ENCODE data around the gene PTPDC1.

PTPDC1 gene

GRCh38 chr9:94140791-94141790, 56.8 kb downstream of the PTPDC1 start:
- no peak for DNase-seq (ENCODE audit: low read depth in 2 of 2)

GRCh38 chr9:94142353-94142752, 58.1 kb downstream of the PTPDC1 start:
- DNase-seq (ENCODE audit: low read depth in 2 of 2) = no peak

GRCh38 chr9:94144394-94144793, 60.1 kb downstream of the PTPDC1 start:
- DNase-seq (ENCODE audit: low read depth in 2 of 2) = no peak

GRCh38 chr9:94145640-94146039, 61.4 kb downstream of the PTPDC1 start:
- no peak for DNase-seq (ENCODE audit: low read depth in 2 of 2)

GRCh38 chr9:94147776-94148175, 63.5 kb downstream of the PTPDC1 start:
- no peak for DNase-seq (ENCODE audit: low read depth in 2 of 2)

- DNase-seq (ENCODE audit: low read depth in 2 of 2) = no peak
Observed at GRCh38 chr9:94148419-94148818, 64.2 kb downstream of the PTPDC1 start.

GRCh38 chr9:94149696-94150095, 65.4 kb downstream of the PTPDC1 start:
- no peak for DNase-seq (ENCODE audit: low read depth in 2 of 2)

- no peak for DNase-seq (ENCODE audit: low read depth in 2 of 2)
Observed at GRCh38 chr9:94150279-94150828, 66.1 kb downstream of the PTPDC1 start.

- no peak for DNase-seq (ENCODE audit: low read depth in 2 of 2)
Observed at GRCh38 chr9:94150890-94151650, 66.8 kb downstream of the PTPDC1 start.

GRCh38 chr9:94153905-94154304, 69.6 kb downstream of the PTPDC1 start:
- DNase-seq (ENCODE audit: low read depth in 2 of 2) = no peak

- no peak for DNase-seq (ENCODE audit: low read depth in 2 of 2)
Observed at GRCh38 chr9:94156348-94157049, 72.2 kb downstream of the PTPDC1 start.

- no peak for DNase-seq (ENCODE audit: low read depth in 2 of 2)
Observed at GRCh38 chr9:94157050-94157801, 73.0 kb downstream of the PTPDC1 start.
